OCI-LY1 (cell line): ENCODE measurements around the gene ZKSCAN4.

Experiments used
- EZH2 ChIP-seq: fragments of 200-600 bp; sonication (generic), shearing (Covaris generic); IDR thresholded peaks from 2 replicates; pipeline ENCODE4 v1.8.0; 2017; ENCODE audit warnings: borderline replicate concordance, mixed run types, mild to moderate bottlenecking, antibody characterized with exemption, low read length, moderate library complexity, mixed read lengths
- TF ChIP-seq, protein P1 (sequence below): fragments of 200-600 bp; sonication (generic), shearing (Covaris generic); IDR thresholded peaks from 2 replicates; pipeline ENCODE4 v1.5.1; 2017; ENCODE audit warnings: mild to moderate bottlenecking, antibody characterized with exemption, low read length, moderate library complexity, mixed read lengths

DNA sequence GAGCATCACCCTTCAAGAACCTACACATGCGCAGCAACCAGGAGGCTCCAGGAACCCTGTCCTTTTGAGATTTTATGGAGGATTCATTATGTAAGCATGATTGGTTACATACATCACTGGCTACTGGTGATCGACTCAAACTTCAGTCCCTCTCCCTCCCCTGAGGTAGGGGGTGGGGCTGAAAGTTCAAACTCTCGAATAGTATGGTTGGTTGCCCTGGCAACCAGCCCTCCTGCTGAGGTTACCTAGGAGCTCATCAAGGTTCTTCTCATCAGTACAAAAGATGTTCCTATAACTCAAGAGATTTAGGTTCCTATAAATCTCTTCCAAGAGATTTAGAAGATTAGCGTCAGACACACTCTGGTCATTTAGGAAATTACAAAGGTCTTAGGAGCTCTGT is 48.9 kb downstream of the ZKSCAN4 start:
- TF ChIP-seq, protein P1, sequence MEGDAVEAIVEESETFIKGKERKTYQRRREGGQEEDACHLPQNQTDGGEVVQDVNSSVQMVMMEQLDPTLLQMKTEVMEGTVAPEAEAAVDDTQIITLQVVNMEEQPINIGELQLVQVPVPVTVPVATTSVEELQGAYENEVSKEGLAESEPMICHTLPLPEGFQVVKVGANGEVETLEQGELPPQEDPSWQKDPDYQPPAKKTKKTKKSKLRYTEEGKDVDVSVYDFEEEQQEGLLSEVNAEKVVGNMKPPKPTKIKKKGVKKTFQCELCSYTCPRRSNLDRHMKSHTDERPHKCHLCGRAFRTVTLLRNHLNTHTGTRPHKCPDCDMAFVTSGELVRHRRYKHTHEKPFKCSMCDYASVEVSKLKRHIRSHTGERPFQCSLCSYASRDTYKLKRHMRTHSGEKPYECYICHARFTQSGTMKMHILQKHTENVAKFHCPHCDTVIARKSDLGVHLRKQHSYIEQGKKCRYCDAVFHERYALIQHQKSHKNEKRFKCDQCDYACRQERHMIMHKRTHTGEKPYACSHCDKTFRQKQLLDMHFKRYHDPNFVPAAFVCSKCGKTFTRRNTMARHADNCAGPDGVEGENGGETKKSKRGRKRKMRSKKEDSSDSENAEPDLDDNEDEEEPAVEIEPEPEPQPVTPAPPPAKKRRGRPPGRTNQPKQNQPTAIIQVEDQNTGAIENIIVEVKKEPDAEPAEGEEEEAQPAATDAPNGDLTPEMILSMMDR, result no peak
- TF ChIP-seq EZH2, result no peak
